Activated CD4-positive, alpha-beta T cell treated with anti-CD3 and anti-CD28 coated beads for 1 hour (primary cell): Measurements from ENCODE around the gene ARHGAP15.

Source experiments
- DNase-seq: peaks from one replicate; pipeline ENCODE4 v3.0.0-alpha.2; 2020

ARHGAP15 gene

DNA sequence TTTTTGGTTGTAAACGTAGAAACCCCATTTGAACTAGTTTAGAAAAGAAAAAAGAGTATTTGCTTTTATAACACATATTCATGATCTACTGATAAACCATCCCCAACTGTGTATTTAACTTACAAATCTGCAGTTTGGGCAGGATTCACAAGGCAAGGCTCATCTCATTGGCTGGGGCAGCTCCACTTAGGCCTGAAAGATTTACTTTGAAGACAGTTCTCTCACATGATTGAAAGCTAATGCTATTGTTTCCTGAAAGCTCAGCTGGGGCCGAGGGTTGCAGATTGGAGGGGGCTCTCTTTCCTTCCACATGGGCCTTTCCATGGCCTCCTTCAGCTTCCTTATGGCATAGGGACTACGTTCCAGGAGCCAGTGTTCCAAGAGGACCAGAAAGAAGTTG is 47.4 kb downstream of the ARHGAP15 start:
- no peak for DNase-seq

DNA sequence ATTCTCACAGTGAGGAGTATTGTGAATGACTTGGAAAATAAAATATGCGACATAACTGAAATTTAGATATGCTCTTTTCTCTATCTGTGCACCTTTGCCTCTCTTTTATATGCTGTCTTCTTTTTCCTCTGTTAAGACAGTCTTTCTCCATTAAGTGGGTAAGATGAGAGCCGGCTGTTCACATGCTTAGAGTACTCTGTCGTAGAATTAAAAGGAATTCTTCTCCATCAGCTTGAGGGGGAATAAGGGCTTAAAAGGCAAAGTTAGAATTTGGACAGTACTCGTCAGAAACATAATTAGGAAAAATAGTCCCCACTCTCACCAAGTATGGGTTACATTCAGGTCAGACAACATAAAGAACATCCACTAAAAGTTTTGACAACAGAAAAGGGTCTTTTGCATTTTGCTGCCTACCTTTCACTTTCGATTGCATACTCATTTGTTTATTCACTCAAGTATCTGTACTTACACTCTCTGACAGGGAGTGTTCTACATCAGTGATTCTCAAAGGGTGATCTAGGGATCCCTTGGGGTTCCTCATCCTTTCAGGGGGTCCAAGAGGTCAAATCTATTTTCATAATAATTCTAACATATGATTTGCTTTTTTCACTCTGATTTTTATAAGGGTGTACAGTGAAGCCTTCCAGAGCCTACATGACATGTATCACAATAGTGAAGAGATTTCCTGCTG is 48.0 kb downstream of the ARHGAP15 start:
- no peak for DNase-seq

DNA sequence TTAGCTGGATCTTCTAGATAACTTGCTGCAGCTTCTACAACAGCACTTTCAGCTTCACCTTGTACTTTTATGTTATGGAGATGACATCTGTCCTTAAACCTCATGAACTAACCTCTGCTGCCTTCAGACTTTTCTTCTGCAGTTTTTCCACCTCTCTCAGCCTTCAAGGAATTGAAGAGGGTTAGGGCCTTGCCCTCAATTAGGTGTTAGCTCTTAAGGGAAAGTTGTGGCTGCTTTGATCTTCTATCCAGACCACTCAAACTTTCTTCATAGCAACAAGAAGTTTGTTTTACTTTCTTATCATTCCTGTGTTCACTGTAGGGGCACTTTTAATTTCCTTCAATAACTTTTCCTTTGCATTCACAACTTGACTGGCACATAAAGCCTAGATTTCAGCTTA is 52.3 kb downstream of the ARHGAP15 start:
- no peak for DNase-seq

DNA sequence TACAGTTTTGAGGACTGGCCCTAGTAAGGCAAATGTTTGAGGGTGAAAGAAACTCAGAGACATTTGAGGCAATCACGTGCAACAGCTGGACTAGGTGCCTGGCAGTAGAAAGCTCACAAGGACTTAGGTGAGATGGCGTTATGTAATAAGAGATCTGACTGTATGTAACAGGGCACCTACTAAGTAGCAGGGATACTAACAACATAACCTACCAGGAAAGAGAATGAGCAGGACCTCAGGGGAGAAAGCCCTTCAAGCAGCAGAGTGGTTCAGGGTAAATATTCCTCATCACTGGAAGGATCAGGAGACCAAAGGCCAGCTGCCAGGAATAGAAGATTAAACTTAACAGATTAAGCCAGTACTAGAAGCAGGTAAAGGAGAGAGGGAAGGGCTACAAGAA is 53.4 kb downstream of the ARHGAP15 start:
- DNase-seq = no peak

DNA sequence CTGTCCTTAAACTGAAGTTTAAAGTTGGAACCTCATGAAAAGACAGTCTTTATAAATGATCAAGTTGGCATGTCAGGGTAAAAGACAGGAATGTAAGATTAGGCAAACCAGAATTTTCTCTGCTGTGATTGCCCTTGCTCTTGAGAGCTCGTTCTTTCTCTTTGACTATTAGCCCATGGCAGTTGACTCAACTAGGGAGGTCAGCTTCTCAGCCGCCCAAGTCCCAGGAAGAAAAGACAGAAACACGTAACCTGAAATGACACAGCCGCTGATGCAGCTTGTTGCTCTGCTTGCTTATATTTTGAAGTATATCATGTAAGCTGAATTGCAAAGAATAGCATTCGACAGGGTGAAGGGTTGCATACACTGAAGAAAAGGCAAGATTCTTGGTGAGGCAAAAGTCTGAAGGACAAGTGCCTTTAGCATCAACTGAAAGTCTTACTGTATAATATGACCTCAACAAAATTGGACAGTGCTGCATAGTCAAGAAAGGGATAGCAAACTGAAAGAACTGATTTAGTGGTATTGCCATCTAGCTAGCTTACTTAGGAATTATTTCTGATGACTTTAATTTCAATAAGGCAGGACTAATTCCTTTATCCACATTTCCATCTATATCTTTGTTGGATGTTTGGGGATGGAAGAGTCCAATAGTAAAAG is 54.7 kb downstream of the ARHGAP15 start:
- DNase-seq = no peak

DNA sequence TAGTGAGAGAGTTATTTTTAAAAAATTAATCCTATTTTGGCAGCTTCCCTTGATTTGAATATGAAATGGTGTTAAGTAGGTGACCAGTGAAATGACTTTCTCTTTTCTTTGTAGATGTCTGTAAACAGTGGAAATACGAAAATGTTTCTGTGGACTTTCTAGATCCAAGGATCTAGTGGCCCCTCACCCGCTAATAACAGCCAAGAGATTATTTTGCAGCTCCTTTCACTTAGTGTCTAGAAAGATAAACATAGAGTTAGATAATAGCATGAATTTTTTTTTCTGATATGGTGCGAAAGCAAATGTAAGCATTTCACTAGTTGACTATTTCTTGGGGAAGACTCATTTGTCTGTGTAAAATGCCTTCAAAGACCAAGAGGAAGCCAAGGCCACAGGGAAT is 57.7 kb downstream of the ARHGAP15 start:
- no peak for DNase-seq

DNA sequence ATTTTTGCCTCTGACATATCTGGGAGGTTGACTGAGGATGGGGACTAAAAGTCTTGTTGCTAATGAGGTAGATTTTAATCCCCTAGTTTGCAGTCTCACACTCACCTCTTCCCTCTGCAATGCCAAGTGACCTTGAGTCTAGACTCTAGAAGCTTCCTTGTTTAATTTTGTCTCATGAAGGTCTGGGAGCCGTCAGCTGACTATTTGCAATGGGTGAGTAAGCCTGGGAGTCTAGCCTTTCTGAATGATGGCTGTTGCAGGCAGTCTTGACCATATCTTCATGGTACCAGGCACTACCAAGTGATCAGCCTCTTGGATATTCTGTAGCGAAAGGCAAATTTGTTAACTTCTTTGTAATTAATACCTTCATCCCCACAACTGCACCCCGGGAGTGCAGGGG is 61.2 kb downstream of the ARHGAP15 start:
- DNase-seq = no peak

DNA sequence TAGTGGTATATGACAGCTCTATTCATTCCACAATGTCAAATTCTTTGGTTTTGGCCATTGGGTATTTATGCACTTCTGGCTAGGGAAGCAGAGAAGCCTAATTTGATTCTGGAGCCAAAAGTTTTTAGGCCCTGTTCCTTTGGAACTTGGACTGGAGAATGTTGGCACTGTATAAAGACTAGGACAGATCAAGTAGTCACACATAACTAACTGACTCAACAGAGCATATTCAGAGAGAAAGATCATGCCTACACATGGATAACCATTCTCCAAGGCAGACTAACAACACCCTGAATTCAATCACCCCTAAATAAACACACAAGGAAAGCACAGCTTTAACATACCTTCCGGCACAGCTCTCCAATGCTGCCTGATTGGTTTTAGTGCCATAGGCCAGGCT is 62.9 kb downstream of the ARHGAP15 start:
- DNase-seq = no peak

DNA sequence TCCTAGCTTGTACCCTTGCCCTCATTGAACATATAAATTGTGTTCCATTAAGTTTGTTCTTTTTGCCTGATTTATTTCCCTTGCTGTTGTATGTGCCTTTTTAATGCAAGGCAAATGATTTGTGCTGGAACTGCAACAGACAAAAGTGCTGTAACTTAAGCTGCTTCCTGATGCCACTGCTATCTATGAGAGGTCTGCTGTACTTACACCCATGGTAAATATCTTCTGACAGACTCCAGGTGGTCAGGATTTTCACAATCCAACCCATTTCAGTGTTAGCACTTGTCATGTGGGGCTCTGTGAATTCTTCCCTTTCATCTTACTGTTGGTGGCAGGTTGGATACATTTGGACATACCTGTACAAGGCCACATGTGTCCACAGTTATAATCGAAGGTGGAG is 63.5 kb downstream of the ARHGAP15 start:
- DNase-seq = no peak

DNA sequence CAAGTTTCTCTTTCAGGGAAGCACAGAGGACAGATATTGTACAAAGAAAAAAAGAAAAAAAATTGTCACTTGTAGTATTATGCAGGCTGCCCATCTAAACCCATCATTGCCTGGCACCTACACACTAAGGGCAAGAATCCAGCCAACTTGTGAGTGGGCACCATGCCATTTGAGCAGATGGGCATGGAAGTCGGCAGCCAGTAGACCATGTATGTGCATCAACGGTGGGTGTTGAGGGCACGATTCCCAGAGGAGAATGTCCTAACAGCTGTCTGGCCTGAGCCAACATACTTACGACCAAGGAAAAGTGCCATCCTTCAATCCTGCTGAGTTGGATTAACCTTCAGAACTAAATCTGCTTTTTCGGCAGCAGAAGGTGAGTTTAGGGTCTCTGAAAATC is 63.9 kb downstream of the ARHGAP15 start:
- no peak for DNase-seq

DNA sequence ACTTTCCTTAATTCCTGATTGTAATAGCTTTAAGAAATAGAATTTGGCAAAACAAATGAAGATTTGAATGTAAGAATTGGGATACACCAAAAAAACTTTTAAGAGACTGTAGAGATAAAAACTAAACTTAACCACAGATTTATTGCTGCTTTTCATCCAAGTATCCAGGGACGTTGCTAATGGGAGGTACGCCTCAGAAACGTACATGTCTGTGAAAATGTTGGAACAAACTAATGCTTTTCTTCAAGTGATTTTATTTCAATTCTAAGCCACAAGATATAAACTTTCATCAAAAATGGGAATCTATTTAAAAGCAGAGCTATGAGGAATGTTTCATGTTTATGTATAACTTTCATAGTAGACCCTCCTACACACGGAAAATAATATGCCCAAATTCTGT is 66.3 kb downstream of the ARHGAP15 start:
- no peak for DNase-seq

DNA sequence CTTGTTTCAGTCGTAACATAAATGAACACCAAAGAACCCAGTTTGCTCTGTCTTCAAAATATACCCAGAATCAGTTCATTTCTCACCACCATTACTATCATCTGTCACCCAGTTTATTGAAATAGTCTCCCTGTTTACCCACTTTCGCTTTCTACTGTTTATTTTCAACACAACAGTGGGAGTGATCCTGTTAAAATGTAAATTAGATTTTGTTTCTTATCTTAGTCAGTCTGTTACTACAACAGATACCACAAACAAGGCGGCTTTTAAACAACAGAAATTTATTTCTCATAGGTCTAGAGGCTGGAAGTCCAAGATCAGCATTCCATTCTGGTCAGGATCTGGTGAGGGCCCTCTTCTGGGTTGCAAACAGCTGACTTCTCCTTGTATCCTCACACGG is 74.8 kb downstream of the ARHGAP15 start:
- no peak for DNase-seq

DNA sequence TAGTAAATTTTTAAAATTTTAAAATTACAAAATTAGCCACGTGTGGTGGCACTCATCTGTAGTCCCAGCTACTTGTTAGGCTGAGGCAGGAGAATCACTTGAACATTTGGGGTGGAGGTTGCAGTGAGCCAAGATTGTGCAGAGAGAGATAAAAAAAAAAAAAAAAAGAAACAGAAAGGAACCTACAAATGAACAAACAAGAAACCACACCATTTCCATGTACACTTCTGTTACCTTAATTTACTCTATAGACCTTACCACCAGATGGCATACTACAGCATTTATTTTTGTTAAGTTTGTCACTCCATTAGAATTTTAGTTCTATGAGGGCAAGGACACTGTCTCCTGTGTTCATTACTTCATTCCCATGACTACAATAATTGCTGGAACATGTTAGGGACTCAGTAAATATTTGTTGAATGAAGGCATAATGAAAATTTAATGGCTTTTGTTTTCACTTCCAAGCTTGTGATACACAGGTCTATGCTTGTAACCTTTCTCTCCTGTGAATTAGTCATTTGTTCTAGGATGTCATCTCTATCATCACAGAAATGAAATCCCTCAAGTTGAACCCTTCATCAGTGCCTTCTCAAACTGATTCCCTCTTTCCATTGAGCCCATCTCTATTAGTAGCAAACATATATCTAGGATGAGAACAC is 76.0 kb downstream of the ARHGAP15 start:
- no peak for DNase-seq

DNA sequence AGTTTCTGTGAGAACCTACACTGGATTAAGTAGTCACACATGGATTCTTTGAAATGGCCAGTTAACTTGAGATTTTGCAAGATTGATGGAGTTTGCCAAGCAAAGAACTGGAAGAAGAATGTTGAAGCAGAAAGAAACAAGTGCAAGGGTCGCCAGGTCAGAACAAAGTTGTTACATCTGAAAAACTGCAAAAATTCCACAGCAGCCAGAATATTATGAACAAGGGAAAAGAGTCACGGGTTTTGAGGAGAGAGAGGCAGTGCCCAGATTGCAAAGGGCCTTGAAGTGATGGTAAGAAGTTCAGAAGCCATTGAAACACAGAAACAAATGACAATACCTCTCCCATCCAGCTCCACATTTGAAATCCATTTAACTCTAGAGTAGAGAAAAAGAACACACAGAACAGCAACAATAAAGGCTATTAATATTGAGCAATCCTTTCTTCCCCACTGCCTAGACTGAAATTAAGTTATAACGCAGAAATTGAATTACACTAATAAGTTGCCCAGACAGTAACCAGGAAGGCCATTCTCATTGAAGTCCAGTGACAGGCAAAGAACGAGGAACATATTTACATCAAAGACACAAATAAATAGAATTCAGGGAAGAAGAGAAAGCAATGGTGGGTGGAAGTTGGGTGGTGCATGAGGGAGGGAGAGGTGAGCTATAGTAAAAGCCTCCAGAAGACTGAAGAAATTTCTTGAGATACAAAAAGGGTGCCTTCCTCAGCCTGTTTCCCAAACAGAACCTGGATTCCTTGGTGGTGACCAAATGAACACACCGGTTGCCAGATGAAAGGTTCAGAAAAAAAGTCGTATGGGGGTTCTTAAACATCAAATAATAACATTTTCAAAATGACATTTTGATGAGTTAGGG is 80.6 kb downstream of the ARHGAP15 start:
- no peak for DNase-seq

DNA sequence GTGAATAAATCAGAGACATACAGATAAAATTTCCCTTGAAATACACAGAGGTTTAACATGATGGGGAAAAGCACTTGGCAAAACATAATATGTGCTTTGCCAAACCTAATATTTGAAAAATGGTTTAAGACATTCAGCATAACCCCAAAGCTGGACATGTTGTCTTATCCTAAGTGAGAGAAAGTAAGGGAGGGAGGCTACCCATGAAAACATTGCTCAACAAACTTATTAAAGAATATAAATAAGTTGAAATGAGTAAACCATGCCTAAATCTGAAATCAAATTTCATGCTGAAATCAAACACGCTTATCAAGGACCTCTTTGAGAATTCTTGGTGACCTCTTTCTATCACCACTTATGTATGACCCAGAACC is 81.2 kb downstream of the ARHGAP15 start:
- no peak for DNase-seq

DNA sequence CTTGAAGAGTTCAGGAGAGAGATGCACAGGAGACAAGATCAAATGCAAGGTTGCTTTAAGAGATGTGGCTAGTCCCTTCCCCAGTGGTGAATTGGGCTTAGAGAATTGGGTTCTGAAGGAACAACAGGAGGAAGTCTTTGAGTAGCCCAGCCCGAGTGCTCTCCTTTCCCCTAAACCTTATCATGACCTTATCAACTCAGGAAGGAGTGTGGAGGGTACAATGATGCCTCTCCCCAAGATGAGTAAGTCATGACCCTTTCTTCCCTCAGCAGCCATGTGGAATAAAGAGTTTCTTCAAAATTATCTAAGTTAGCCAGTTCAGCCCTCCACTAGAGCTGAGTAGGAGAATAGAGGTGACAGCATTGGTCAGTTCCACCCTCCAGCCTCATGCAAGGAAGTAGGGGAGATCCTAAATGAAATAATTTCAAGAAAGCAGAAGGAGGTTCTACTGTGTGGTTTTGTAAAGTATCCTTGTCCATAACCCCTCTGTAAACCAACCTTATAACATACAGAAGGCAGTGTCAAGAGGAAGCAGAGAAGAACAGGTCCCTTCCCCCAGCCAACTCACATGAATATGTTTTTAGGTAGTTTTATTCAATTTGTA is 88.4 kb downstream of the ARHGAP15 start:
- no peak for DNase-seq

DNA sequence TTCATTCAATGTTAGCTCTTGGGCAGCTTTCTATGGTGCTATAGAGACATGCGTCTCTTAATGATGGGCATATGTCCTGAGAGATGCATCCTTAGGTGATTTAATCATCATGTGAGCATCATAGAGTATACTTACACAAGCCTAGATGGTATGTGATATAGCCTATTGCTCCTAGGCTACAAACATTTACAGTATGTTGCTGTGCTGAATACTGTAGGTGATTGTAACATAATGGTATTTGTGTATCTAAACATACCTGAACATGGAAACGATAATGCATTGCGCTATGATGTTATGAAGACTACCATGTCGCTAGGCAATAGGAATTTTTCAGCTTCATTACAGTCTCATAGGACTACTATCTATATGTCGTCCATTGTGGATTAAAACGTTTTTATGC is 89.4 kb downstream of the ARHGAP15 start:
- no peak for DNase-seq

DNA sequence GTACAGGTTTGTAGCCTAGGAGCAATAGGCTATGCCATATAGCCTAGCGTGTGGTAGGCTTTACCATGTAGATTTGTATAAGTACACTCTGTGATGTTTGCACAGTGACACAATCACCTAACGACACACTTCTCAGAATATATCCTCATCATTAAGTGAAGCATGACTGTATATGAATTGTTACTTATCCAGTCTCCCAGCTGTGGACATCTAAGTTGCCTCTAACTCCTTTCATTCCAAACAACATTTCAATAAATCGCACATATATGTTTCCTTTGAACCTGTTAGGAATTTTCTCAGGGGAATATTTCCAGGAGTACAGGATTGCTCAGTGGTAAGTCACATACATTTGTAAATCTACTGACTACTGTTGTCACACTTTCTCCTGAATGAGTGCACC is 90.0 kb downstream of the ARHGAP15 start:
- DNase-seq = no peak

DNA sequence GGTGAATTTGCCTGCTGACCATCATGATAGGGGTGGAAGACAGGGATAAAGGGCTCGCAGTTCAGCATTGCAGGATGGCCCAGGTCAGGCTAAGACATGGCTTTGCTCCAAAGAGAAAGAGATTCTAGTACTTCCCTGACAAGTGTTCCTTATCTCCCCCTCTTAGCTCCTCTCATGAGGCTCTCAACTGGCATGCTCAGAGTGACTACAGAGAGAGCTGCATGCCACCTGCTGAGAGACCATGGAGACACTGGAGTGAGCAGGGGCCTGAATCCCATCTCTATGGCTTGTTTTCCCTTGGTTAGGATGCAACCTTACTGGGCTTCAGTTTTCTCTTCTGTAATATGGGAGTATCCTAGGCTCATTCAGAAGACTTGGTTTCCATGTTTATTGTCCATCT is 94.3 kb downstream of the ARHGAP15 start:
- DNase-seq = no peak

DNA sequence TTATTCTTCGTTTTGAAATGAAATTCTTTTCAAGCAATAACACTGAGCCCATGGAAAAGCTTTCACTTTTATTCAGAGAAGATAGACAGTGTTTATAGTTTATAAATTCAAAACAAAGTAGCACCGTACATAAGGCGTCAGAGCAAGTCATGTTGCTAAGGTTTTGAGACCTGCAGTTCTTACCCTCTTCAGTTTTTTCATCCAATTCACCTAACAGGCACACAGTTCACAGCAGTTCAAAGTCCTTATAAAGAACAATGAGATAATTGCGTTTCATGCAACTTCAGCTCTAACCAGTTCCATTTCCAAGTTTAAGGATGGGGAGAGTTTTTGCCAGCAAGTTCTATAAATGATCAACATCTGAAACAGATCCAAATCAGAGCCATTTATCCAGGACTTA is 96.7 kb downstream of the ARHGAP15 start:
- no peak for DNase-seq

DNA sequence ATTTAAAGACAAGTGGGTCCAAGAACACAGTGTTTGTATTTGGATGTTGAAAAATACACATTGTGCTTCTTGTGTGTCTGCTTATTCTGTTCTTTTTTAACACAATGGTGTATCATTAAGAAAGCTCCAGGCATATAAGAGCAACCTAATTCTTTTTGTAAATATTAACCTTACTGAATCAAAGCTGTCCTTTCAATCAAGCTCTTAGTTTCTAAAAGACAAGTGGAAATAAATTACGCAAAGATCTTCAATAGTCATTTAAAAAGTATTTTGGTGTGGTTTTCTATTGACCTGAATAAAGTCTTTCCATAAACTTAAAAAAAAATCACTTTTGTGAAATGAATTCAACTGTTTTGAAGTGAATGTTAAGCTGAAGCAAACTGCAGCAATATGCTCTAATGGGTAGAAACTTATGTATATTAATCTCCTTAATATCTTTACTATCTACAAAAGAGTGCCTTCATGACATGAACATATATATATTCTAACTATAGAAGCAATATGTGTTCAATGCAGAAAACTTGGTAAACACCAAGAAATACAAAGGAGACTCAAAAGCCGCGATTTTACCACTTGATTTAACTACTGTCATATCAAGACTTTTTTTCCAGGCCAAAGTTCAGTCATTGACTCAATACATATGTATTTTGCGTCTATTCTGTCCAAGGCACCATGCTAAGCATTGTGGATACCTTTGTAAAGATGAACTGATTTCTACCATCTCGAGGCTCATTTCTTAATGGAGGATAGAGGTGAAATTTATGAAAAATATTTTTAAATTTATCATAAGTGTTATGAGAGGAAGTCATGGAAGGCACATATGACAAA is 97.7 kb downstream of the ARHGAP15 start:
- no peak for DNase-seq

DNA sequence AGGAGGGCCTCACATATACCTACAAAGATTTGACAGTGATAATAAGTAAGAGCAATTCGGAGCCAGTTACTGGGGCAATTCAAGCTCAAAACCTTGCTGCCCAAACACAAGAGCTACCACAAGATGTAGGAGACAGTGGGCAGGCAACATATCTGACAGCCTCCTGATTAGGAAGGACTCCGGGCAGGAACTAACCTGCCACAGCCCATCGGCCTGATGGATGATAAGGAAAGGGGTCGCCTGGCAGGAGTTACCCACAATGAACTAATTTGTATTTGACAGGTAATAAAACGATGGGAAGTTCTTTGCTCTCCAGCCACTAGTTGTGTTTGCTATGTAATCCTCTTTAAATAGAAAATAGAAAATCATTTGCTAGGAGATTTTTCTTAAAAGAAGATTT is 100.2 kb downstream of the ARHGAP15 start:
- no peak for DNase-seq
